ENCODE data around the gene KIAA0408. TPM values are rescaled to one million over a fixed set of nuclear protein-coding genes. Genes with fewer than 3 reads are reported as not detected.

The KIAA0408 gene
- total RNA-seq, 1 experiment from 2014 or later, result 0.25 TPM

- BruUV-seq (replicated peaks), result no TSS peak
- intact Hi-C loops (cut with micrococcal nuclease), result no loop called here
- DNase-seq (ENCODE audit: low read depth, low spot score) (no peak), ATAC-seq (no peak)
- Histone ChIP-seq H3K9me3 (ENCODE audit: control insufficient read depth in 1 of 2, insufficient read depth in 1 of 2, low read depth in 1 of 2, low read length in 2 of 2) (no peaks in the 10 kb centered on the region), H3K4me3 (replicated peaks in 1 of 2; ENCODE audit: low read depth in 1 of 2, low read length in 2 of 2) (no peak overlapping the region), H4K20me1 (ENCODE audit: insufficient read depth) (no peaks in the 10 kb centered on the region), H3K36me3 (ENCODE audit: control insufficient read depth in 1 of 2, insufficient read depth in 2 of 2, low read length in 2 of 2) (no peaks in the 10 kb centered on the region), H3K27me3 (ENCODE audit: insufficient read depth, low read length) (no peaks in the 10 kb centered on the region), H2AFZ (ENCODE audit: low read depth, low read length, poor library complexity, severe bottlenecking) (no peak overlapping the region), H3K4me1 (ENCODE audit: control insufficient read depth in 1 of 2, insufficient read depth in 2 of 2, low read length in 2 of 2) (no peaks in the 10 kb centered on the region), H3K9ac (ENCODE audit: low read length) (no peak overlapping the region), H3K9me2 (ENCODE audit: insufficient read depth) (no peaks in the 10 kb centered on the region), H3K79me2 (ENCODE audit: insufficient read depth, low read length) (no peaks in the 10 kb centered on the region), H3K27ac (ENCODE audit: low read depth, low read length) (no peak overlapping the region), H3K4me2 (ENCODE audit: low read length) (no peak overlapping the region)
- RAD21 ChIA-PET (ENCODE audit: low non-redundant PET in 1 of 2, low total read pairs in 2 of 2, uncharacterized antibody in 2 of 2, unreplicated experiment in 2 of 2), result no interaction called here
- CTCF ChIA-PET, result interaction anchor here (5.1 kb wide), 1 partner anchor 19 kb away, joined by 24 read pairs; no protein-coding TSS in a partner anchor
- TF ChIP-seq, protein P1, sequence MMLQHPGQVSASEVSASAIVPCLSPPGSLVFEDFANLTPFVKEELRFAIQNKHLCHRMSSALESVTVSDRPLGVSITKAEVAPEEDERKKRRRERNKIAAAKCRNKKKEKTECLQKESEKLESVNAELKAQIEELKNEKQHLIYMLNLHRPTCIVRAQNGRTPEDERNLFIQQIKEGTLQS (IDR thresholded peaks at IDR 0.05), result no peak
- TF ChIP-seq SP1 (IDR thresholded peaks at IDR 0.05; ENCODE audit: low read depth), result no peak
- TF ChIP-seq, protein P2, sequence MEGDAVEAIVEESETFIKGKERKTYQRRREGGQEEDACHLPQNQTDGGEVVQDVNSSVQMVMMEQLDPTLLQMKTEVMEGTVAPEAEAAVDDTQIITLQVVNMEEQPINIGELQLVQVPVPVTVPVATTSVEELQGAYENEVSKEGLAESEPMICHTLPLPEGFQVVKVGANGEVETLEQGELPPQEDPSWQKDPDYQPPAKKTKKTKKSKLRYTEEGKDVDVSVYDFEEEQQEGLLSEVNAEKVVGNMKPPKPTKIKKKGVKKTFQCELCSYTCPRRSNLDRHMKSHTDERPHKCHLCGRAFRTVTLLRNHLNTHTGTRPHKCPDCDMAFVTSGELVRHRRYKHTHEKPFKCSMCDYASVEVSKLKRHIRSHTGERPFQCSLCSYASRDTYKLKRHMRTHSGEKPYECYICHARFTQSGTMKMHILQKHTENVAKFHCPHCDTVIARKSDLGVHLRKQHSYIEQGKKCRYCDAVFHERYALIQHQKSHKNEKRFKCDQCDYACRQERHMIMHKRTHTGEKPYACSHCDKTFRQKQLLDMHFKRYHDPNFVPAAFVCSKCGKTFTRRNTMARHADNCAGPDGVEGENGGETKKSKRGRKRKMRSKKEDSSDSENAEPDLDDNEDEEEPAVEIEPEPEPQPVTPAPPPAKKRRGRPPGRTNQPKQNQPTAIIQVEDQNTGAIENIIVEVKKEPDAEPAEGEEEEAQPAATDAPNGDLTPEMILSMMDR (IDR thresholded peaks at IDR 0.05 in 2 of 3, conservative IDR thresholded peaks at IDR 0.05 in 1 of 3; ENCODE audit: borderline replicate concordance in 1 of 3, insufficient read depth in 1 of 3, low read depth in 2 of 3, low read length in 2 of 3), result no peak
- TF ChIP-seq EZH2phosphoT487 (IDR thresholded peaks at IDR 0.05; ENCODE audit: borderline replicate concordance), result no peak
- TF ChIP-seq MAX (IDR thresholded peaks at IDR 0.05), result no peak
- TF ChIP-seq ZFX (IDR thresholded peaks at IDR 0.05), result no peak
- no peak for TF ChIP-seq CEBPB (IDR thresholded peaks at IDR 0.05; ENCODE audit: low read depth)
- TF ChIP-seq ELF1 (IDR thresholded peaks at IDR 0.05; ENCODE audit: borderline replicate concordance, low read depth), result no peak
- TF ChIP-seq CBX3 (IDR thresholded peaks at IDR 0.05; ENCODE audit: low read depth), result no peak
- TF ChIP-seq, protein P3, sequence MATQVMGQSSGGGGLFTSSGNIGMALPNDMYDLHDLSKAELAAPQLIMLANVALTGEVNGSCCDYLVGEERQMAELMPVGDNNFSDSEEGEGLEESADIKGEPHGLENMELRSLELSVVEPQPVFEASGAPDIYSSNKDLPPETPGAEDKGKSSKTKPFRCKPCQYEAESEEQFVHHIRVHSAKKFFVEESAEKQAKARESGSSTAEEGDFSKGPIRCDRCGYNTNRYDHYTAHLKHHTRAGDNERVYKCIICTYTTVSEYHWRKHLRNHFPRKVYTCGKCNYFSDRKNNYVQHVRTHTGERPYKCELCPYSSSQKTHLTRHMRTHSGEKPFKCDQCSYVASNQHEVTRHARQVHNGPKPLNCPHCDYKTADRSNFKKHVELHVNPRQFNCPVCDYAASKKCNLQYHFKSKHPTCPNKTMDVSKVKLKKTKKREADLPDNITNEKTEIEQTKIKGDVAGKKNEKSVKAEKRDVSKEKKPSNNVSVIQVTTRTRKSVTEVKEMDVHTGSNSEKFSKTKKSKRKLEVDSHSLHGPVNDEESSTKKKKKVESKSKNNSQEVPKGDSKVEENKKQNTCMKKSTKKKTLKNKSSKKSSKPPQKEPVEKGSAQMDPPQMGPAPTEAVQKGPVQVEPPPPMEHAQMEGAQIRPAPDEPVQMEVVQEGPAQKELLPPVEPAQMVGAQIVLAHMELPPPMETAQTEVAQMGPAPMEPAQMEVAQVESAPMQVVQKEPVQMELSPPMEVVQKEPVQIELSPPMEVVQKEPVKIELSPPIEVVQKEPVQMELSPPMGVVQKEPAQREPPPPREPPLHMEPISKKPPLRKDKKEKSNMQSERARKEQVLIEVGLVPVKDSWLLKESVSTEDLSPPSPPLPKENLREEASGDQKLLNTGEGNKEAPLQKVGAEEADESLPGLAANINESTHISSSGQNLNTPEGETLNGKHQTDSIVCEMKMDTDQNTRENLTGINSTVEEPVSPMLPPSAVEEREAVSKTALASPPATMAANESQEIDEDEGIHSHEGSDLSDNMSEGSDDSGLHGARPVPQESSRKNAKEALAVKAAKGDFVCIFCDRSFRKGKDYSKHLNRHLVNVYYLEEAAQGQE (IDR thresholded peaks at IDR 0.05; ENCODE audit: low read depth), result no peak
- no peak for TF ChIP-seq ZNF274 (IDR thresholded peaks at IDR 0.05; ENCODE audit: low read depth, low read length)
- TF ChIP-seq JUND (IDR thresholded peaks at IDR 0.05), result no peak
- no peak for TF ChIP-seq POLR2AphosphoS5 (IDR thresholded peaks at IDR 0.05; ENCODE audit: low read depth, low read length)
- no peak for TF ChIP-seq RAD21 (IDR thresholded peaks at IDR 0.05; ENCODE audit: low read depth)
- no peak for TF ChIP-seq EZH2 (IDR thresholded peaks at IDR 0.05)
- POLR2A ChIA-PET, result no interaction called here
Observed at GRCh38 chr6:127497410-127497809, 38.2 kb upstream of the KIAA0408 start.
